Liver (tissue), 9 donors: ENCODE data around the gene TRERF1. TPM values are rescaled to one million over a fixed set of nuclear protein-coding genes. Genes with fewer than 3 reads are reported as not detected.

ENCODE experiments used
- DNase-seq: peaks from one replicate; pipeline ENCODE4 v3.0.0-alpha.2; 2017; ENCODE audit warnings: low spot score
- H3K27ac ChIP-seq, 2 donors: one replicate each; pipeline ENCODE4 v1.7.0; 2013; ENCODE audit warnings: inconsistent platforms in 2 of 2, low read length in 2 of 2, control low read depth in 1 of 2, low read depth in 1 of 2, mild to moderate bottlenecking in 1 of 2
- H3K27me3 ChIP-seq, 4 donors: one replicate each; pipeline versions ENCODE4 v1.6.1 to v1.7.0; 2013; ENCODE audit warnings: low read length in 3 of 4, inconsistent platforms in 1 of 4, mild to moderate bottlenecking in 1 of 4, moderate library complexity in 1 of 4; ENCODE audit not compliant: control insufficient read depth in 4 of 4, insufficient read depth in 4 of 4
- H3K36me3 ChIP-seq, 4 donors: one replicate each; pipeline versions ENCODE4 v1.6.1 to v1.7.0; 2013; ENCODE audit warnings: low read length in 3 of 4, mild to moderate bottlenecking in 3 of 4, low read depth in 1 of 4, moderate library complexity in 1 of 4; ENCODE audit not compliant: control insufficient read depth in 4 of 4, insufficient read depth in 3 of 4
- H3K4me1 ChIP-seq, 4 donors: one replicate each; pipeline versions ENCODE4 v1.6.1 to v1.7.0; 2013; ENCODE audit warnings: low read length in 3 of 4, mild to moderate bottlenecking in 3 of 4, moderate library complexity in 1 of 4; ENCODE audit not compliant: control insufficient read depth in 4 of 4, insufficient read depth in 4 of 4
- H3K4me3 ChIP-seq, 3 donors: one replicate each; pipeline versions ENCODE4 v1.6.1 to v1.7.0; 2013; ENCODE audit warnings: low read length in 3 of 3, control low read depth in 1 of 3, low read depth in 1 of 3, mild to moderate bottlenecking in 1 of 3
- H3K9ac ChIP-seq, 2 donors: one replicate each; pipeline ENCODE4 v1.7.0; 2013; ENCODE audit warnings: low read length in 2 of 2, mild to moderate bottlenecking in 2 of 2, moderate library complexity in 2 of 2, control low read depth in 1 of 2, low read depth in 1 of 2
- H3K9me3 ChIP-seq, 4 donors: one replicate each; pipeline versions ENCODE4 v1.6.1 to v1.7.0; 2013; ENCODE audit warnings: low read length in 3 of 4; ENCODE audit not compliant: control insufficient read depth in 4 of 4
- CTCF ChIP-seq: fragments of 150-350 bp; IDR thresholded peaks from 2 replicates; pipeline ENCODE4 v1.5.1; 2017; ENCODE audit warnings: improper control_type of control experiment, low read depth, low read length; ENCODE audit not compliant: missing input control
- EGR1 ChIP-seq, 2 donors: IDR thresholded peaks; 2 replicates each; pipeline ENCODE4 v1.6.1; 2016 to 2018; ENCODE audit warnings: antibody characterized with exemption in 2 of 2, low read depth in 2 of 2
- FOXA1 ChIP-seq: IDR thresholded peaks from 2 replicates; pipeline ENCODE4 v1.6.1; 2016; ENCODE audit warnings: antibody characterized with exemption
- FOXA2 ChIP-seq: IDR thresholded peaks from 2 replicates; pipeline ENCODE4 v1.6.1; 2016; ENCODE audit warnings: antibody characterized with exemption
- GABPA ChIP-seq, 2 donors: IDR thresholded peaks in 1 of 2; conservative IDR thresholded peaks in 1 of 2; 2 replicates each; pipeline ENCODE4 v1.6.1; 2016; ENCODE audit warnings: antibody characterized with exemption in 2 of 2, mild to moderate bottlenecking in 1 of 2, moderate library complexity in 1 of 2
- HNF4A ChIP-seq, 2 donors: conservative IDR thresholded peaks; 2 replicates each; pipeline ENCODE4 v1.6.1; 2016; ENCODE audit warnings: antibody characterized with exemption in 2 of 2, mild to moderate bottlenecking in 2 of 2
- HNF4G ChIP-seq: IDR thresholded peaks from 2 replicates; pipeline ENCODE4 v1.6.1; 2016; ENCODE audit warnings: antibody characterized with exemption
- JUND ChIP-seq, 2 donors: IDR thresholded peaks; 2 replicates each; pipeline ENCODE4 v1.6.1; 2016; ENCODE audit warnings: antibody characterized with exemption in 2 of 2
- NR2F2 ChIP-seq: IDR thresholded peaks from 2 replicates; pipeline ENCODE4 v1.6.1; 2016; ENCODE audit warnings: antibody characterized with exemption
- REST ChIP-seq: IDR thresholded peaks from 2 replicates; pipeline ENCODE4 v1.6.1; 2016; ENCODE audit warnings: antibody characterized with exemption, mild to moderate bottlenecking
- TAF1 ChIP-seq: conservative IDR thresholded peaks from 2 replicates; pipeline ENCODE4 v1.6.1; 2016; ENCODE audit warnings: antibody characterized with exemption, mild to moderate bottlenecking
- YY1 ChIP-seq: IDR thresholded peaks from 2 replicates; pipeline ENCODE4 v1.6.1; 2016; ENCODE audit warnings: antibody characterized with exemption, mild to moderate bottlenecking
- WGBS: extraction: QIAGEN DNeasy Blood & Tissue Kit; methylation state at CpG from one replicate; pipeline ENCODE4 v1.1.7; 2013; 5-methylcytosine and 5-hydroxymethylcytosine counted together
- polyA plus RNA-seq, 2 donors: library from polyadenylated mRNA; stranded (reverse) in 1 of 2; unstranded in 1 of 2; fragments of 200-250 nt in 1 of 2; fragments of >200 nt in 1 of 2; fragmentation: Nextera tagmentation in 1 of 2; extraction: Ambion mirVana in 1 of 2; gene quantifications; one replicate each; pipeline versions ENCODE4 v1.2.1 to v1.2.3, GENCODE V29; 2013 to 2015
- total RNA-seq, 2 donors: library from RNA; depleted of rRNA; stranded (reverse); fragments of >200 nt; gene quantifications; one replicate each; pipeline ENCODE4 v1.2.3, GENCODE V29; 2014
- TF ChIP-seq, protein P1 (sequence below): IDR thresholded peaks from 2 replicates; pipeline ENCODE4 v1.6.1; 2016; ENCODE audit warnings: antibody characterized with exemption
- TF ChIP-seq, protein P2 (sequence below): IDR thresholded peaks from 2 replicates; pipeline ENCODE4 v1.6.1; 2016; ENCODE audit warnings: antibody characterized with exemption
- TF ChIP-seq, protein P3 (sequence below): IDR thresholded peaks from 2 replicates; pipeline ENCODE4 v1.6.1; 2016; ENCODE audit warnings: antibody characterized with exemption
- donor health status: healthy.
- donor health status: healthy.
- donor health status: healthy.
- donor health status: healthy.
- donor health status: healthy.

The TRERF1 gene
- total and polyA plus RNA-seq, 4 donors = 0.33 to 1.3 (median 0.68) TPM

- no peak for TF ChIP-seq YY1
- no peak for TF ChIP-seq FOXA2
- TF ChIP-seq HNF4A (conservative IDR thresholded peaks at IDR 0.05) = no peak
- TF ChIP-seq CTCF = no peak
These were observed 68.1 kb downstream of the TRERF1 start (continued) for GRCh38 chr6:42383421-42384205.

DNA sequence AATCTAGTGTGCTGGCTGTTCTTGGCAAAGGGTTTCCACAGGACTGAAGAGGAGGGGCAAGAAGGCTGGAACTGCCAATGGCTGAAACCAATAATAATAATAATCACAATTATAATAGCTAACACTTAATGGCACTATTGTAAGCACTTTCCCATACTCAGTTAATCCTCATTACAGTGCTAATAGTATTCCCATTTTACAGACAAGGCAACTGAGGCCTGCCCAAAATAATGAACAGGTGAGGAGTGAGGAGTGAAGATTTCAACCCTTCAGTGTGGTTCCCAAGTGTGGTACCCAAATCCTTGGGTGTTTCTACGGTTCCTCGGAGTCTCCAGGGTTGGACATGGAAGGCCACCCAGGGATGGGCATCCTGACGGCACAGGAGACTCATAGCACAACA lies 69.9 kb downstream of the TRERF1 start:
- Histone ChIP-seq H3K9ac (no peak overlapping the region), H3K27ac (no peak overlapping the region), H3K4me1 (no peaks in the 10 kb centered on the region), H3K36me3 (no peaks in the 10 kb centered on the region), H3K9me3 (no peaks in the 10 kb centered on the region), H3K4me3 (no peak overlapping the region), H3K27me3 (no peaks in the 10 kb centered on the region)
- TF ChIP-seq HNF4A (conservative IDR thresholded peaks at IDR 0.05) = no peak
- no peak for TF ChIP-seq REST
- no peak for TF ChIP-seq CTCF
- TF ChIP-seq FOXA1 = no peak
- TF ChIP-seq, protein P1, sequence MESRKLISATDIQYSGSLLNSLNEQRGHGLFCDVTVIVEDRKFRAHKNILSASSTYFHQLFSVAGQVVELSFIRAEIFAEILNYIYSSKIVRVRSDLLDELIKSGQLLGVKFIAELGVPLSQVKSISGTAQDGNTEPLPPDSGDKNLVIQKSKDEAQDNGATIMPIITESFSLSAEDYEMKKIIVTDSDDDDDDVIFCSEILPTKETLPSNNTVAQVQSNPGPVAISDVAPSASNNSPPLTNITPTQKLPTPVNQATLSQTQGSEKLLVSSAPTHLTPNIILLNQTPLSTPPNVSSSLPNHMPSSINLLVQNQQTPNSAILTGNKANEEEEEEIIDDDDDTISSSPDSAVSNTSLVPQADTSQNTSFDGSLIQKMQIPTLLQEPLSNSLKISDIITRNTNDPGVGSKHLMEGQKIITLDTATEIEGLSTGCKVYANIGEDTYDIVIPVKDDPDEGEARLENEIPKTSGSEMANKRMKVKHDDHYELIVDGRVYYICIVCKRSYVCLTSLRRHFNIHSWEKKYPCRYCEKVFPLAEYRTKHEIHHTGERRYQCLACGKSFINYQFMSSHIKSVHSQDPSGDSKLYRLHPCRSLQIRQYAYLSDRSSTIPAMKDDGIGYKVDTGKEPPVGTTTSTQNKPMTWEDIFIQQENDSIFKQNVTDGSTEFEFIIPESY = no peak
- TF ChIP-seq, protein P2, sequence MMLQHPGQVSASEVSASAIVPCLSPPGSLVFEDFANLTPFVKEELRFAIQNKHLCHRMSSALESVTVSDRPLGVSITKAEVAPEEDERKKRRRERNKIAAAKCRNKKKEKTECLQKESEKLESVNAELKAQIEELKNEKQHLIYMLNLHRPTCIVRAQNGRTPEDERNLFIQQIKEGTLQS = no peak
- TF ChIP-seq JUND (IDR thresholded peaks at IDR 0.05) = no peak
- TF ChIP-seq GABPA (IDR thresholded peaks at IDR 0.05 in 1 of 2, conservative IDR thresholded peaks at IDR 0.05 in 1 of 2) = no peak
- TF ChIP-seq TAF1 = no peak
- TF ChIP-seq, protein P3, sequence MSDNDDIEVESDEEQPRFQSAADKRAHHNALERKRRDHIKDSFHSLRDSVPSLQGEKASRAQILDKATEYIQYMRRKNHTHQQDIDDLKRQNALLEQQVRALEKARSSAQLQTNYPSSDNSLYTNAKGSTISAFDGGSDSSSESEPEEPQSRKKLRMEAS = no peak
- TF ChIP-seq NR2F2 = no peak
- no peak for TF ChIP-seq YY1
- TF ChIP-seq EGR1 (IDR thresholded peaks at IDR 0.05; ENCODE audit: low read depth in 2 of 2) = no peak
- no peak for TF ChIP-seq FOXA2
- no peak for TF ChIP-seq HNF4G
- DNase-seq = no peak
- WGBS = 95% methylated on average over 3 of the region's 3 CpGs
